ENCODE measurements around the gene PDE4D.

The PDE4D gene

GRCh38 chr5:58930520-58930919, 963.0 kb downstream of the PDE4D start:
- no peak for DNase-seq (ENCODE audit: low read depth)
- no peak overlapping the region for H3K4me3 ChIP-seq (ENCODE audit: control insufficient read depth, low read depth, low read length)
- TF ChIP-seq, protein P1, sequence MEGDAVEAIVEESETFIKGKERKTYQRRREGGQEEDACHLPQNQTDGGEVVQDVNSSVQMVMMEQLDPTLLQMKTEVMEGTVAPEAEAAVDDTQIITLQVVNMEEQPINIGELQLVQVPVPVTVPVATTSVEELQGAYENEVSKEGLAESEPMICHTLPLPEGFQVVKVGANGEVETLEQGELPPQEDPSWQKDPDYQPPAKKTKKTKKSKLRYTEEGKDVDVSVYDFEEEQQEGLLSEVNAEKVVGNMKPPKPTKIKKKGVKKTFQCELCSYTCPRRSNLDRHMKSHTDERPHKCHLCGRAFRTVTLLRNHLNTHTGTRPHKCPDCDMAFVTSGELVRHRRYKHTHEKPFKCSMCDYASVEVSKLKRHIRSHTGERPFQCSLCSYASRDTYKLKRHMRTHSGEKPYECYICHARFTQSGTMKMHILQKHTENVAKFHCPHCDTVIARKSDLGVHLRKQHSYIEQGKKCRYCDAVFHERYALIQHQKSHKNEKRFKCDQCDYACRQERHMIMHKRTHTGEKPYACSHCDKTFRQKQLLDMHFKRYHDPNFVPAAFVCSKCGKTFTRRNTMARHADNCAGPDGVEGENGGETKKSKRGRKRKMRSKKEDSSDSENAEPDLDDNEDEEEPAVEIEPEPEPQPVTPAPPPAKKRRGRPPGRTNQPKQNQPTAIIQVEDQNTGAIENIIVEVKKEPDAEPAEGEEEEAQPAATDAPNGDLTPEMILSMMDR (conservative IDR thresholded peaks at IDR 0.05; ENCODE audit: control insufficient read depth, insufficient read depth, low read depth, low read length): no peak

DNA sequence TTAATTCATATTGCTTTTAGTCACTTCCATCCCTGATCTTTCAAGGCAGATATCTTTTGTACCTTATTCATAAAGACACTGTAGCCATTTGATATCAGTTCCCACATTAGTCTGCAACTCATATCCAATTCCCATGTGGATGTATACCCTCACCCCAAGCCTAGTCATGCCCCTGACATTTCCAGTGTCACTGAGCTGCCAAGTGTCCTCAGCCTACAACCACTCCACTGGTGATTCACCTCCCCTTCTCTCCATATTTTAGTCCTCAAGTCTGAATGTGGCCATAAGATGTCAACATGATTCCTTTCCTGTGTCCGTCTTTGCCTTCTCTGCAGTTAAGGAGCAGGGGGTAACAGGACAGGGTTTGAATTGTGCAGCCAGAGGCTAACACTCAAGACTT, 963.8 kb downstream of the PDE4D start:
- TF ChIP-seq, protein P1 (conservative IDR thresholded peaks at IDR 0.05; ENCODE audit: control insufficient read depth, insufficient read depth, low read depth, low read length): no peak
- peak; percentile 25 for DNase-seq (ENCODE audit: low read depth)
- H3K4me3 ChIP-seq (ENCODE audit: control insufficient read depth, low read depth, low read length): no peak overlapping the region

- no peak for DNase-seq (ENCODE audit: low read depth)
Measured at GRCh38 chr5:58927938-58928337, 965.6 kb downstream of the PDE4D start.

DNA sequence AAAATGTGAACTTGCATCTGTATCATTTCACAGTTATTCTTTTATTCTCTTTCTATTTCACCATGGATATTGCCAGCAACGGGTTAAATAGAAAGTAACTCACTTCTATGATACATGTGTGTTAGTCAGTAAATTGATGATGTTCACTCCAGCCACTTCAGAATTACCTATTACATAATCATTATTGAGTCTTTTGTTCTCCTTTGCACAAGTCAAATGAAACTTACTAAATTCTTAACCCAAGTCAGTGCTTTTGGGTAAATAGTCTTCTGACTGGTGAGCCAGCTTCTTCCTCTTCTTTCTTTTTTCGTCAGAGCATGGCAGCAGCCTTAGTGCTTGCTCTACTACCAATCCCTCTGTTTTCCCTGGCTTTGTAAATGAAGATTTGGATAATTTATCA, 966.3 kb downstream of the PDE4D start:
- DNase-seq (ENCODE audit: low read depth): no peak
- TF ChIP-seq, protein P1 (conservative IDR thresholded peaks at IDR 0.05; ENCODE audit: control insufficient read depth, insufficient read depth, low read depth, low read length): no peak
- no peak overlapping the region for H3K4me3 ChIP-seq (ENCODE audit: control insufficient read depth, low read depth, low read length)

More at GRCh38 chr5:58927938-58928337, 965.6 kb downstream of the PDE4D start:
- H3K4me3 ChIP-seq (ENCODE audit: control insufficient read depth, low read depth, low read length): no peak overlapping the region
- TF ChIP-seq, protein P1 (conservative IDR thresholded peaks at IDR 0.05; ENCODE audit: control insufficient read depth, insufficient read depth, low read depth, low read length): no peak

DNA sequence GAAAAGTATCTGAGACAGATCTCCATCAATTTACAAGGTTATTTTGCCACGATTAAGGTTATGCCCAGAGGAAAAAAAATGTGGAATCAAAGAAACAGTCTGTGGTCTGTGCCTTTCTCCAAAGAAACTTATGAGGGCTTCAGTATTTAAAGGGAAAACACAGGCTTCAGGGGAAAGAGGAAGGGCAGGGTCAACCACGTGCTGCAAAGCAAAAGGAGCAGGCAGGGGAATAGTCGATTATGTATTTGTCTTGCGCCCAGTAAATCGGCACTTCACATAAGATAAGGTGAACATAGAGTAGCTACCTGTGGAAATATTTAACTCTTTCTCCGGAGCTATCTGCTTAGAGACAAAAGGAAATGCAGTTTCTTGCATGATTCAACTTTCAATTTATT, 967.0 kb downstream of the PDE4D start:
- TF ChIP-seq, protein P1 (conservative IDR thresholded peaks at IDR 0.05; ENCODE audit: control insufficient read depth, insufficient read depth, low read depth, low read length): no peak
- no peak overlapping the region for H3K4me3 ChIP-seq (ENCODE audit: control insufficient read depth, low read depth, low read length)
- DNase-seq (ENCODE audit: low read depth): no peak

DNA sequence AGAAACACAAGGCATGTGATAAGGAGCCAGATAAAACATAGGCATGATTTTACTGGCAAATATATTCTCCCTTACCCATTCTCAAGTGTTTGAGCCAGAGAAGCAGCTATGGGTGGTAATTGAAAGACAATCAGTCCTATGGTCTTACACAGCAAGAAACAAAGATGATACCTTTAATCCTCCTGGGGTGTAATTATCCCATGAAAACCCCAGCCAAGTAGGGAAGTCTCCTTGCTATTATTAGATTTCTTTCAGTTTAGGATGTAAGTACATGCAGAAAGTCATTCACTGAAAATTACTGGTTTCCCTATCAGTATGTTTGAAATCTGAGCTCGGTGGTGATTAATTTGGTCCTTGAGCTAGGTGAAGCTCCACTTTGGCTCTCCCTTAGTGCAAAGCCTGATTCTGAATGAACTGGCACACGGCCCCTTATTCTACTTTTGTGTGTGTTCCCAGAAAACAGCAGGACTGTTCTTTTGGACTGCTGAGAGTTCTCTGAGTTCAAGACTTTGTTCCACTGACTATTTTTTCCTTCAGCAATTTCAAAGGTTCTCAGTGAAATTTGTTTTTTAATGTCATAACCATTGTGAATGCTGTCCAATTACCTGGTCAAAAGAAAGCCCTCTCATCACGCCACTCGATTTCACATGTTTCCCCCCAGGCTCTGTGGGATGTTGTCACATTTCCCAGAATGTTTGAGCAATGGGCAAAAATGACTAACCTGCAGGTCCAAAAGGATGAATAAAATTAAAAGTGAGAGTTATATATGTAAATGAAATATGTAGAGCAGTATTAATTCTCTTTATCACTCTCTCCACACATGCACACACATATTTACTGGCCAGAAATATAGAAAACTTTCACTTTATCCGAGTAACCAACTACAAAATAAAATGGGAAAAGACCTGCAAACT, 967.6 kb downstream of the PDE4D start:
- no peak overlapping the region for H3K4me3 ChIP-seq (ENCODE audit: control insufficient read depth, low read depth, low read length)
- TF ChIP-seq, protein P1 (conservative IDR thresholded peaks at IDR 0.05; ENCODE audit: control insufficient read depth, insufficient read depth, low read depth, low read length): no peak
- no peak for DNase-seq (ENCODE audit: low read depth)
